H54 (cell line): ENCODE results near the gene DDX41.

ENCODE experiments used
- DNase-seq: peaks from one replicate; pipeline ENCODE4 v3.0.0; 2011; ENCODE audit warnings: low spot score, mixed read lengths; ENCODE audit not compliant: insufficient read length
- FAIRE-seq: peaks from 3 replicates; lab custom pipeline; 2011; peaks lifted over from hg19 to GRCh38; lab: Jason Lieb, UNC
- POLR2A ChIP-seq: IDR thresholded peaks from 2 replicates; pipeline ENCODE4 v1.6.1; 2011; ENCODE audit warnings: low read depth, mild to moderate bottlenecking, low read length

DDX41 gene

DNA sequence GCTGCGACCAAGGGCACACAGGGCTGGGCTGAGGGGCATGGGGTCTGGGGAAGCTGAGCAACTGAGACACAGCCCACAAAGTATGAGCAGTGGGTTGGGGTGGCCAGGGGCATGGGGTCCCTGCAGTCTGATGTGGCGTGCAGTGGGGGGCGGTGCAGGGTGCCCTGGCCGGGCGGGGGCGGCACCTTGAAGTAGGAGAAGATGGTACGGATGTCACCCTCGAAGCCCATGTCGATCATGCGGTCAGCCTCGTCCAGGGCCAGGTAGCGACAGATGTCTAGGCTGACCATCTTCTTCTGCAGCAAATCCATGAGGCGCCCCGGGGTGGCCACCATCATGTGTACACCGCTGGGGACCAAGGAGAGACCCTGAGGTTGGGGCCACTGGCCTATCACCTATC is 3.3 kb downstream of the DDX41 start:
- no peak for FAIRE-seq
- no peak for DNase-seq
- TF ChIP-seq POLR2A = no peak

DNA sequence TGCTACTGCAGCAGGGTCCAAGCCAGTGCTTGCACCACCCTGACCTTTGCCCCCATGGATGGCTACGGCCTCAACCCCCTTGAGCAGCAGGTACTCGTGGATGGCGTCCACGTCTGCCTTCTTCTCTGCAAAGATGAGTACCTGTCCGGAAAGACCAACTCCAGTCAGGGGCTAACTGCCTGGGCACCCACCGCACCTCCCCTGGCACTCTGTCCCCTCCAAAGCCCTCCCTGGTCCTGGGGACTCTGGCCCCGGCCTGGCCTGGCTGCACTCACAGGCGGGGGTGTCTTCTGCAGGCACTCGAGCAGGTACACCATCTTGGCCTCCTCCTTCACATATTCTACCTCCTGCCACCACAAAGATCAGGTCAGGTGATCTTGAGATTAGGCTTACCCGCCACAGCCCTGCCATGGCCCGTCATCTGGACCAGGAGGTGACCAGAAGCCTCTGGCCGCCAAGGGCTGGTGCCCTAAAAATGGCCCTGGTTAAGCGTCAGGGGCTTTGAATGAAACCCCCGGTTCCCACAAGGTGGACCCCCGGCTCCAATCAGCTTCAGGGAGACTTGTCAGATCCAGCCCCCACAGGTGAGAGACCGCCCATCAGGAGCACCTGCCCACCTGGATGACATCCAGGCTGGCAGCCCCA is 3.9 kb downstream of the DDX41 start:
- FAIRE-seq (no peak), DNase-seq (no peak)
- no peak for TF ChIP-seq POLR2A

DNA sequence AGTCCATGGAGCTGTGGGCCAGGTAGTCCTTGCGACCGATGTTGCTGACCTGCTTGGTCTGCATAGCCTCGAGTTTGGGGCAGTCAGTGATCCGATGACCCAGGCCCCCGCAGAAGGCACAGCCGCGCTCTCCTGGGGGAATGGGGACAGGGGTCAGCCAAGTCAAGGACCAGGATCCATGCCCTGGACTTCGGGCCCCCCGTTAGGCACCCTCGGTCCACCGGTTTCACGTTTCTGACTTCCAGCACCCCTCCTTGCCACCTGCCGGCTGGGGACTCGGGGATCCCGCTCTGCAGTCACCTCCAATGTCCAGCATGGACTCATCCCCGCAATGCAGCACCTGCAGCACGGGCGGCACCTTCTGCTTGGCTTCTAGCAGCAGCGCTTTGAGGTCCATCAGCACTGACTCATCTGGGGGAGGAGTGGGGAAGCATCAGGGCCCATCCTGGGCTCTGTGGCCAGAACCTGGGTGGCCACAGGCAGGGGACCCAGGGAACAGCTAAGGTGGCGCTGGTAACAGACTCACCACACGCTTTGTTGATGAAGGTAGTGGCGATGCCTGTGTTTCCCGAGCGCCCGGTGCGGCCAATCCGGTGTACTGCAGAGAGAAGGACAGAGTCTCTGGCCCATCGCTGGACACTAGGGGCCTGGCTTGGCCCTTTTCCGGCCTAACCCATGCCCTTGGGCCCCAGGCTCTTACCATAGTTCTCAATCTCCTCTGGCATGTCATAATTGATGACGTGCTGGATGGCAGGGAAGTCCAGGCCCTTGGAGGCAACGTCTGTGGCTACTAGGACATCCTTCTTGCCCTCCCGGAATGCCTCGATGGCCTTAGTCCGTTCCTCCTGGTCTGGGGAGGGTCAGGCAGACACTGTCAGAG is 4.7 kb downstream of the DDX41 start:
- no peak for TF ChIP-seq POLR2A
- FAIRE-seq = no peak
- no peak for DNase-seq

DNA sequence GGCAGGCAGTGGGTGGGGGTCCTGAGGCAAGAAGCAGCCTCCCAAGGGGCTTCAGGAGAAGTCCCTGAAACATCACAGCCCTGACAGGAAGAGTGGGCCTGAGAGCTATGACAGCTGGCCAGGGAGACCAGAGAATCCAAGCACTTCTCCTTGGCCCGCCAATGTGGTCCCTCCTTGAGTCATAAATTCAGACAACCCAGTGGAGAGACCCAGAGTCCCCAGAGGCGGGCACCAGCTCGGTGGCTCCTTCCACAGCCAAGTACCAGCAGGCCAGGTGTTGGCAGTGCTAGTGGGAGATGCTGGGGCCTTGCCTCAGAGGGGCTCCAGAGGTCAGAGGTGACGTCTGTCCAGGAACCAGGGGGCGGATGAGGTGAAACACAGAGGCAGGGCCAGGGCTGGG is 5.6 kb downstream of the DDX41 start:
- no peak for DNase-seq
- no peak for TF ChIP-seq POLR2A
- no peak for FAIRE-seq

DNA sequence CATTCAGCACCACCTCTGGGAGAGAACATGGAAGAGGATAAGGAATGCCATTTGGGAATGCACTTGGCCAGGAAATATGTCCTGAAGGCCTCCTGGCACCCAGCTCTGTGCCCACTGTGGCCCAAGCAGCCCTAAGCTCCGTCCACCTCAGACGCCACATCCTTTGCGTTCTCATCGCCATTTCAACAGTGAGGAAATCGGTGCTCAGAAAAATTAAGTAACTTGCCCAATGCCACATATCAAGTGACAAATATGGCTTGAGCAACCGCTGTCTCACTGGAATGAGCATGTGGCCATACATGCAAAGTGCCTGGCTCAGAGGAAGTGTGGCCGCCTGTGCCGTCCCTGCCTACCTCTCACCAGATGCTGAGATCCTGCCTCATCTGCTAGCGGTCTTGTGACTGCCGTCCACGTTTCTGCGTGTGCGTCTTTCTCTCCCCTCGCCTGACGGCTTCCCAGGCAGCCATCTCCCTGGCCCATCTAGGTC is 6.2 kb downstream of the DDX41 start:
- no peak for TF ChIP-seq POLR2A
- DNase-seq = no peak

DNA sequence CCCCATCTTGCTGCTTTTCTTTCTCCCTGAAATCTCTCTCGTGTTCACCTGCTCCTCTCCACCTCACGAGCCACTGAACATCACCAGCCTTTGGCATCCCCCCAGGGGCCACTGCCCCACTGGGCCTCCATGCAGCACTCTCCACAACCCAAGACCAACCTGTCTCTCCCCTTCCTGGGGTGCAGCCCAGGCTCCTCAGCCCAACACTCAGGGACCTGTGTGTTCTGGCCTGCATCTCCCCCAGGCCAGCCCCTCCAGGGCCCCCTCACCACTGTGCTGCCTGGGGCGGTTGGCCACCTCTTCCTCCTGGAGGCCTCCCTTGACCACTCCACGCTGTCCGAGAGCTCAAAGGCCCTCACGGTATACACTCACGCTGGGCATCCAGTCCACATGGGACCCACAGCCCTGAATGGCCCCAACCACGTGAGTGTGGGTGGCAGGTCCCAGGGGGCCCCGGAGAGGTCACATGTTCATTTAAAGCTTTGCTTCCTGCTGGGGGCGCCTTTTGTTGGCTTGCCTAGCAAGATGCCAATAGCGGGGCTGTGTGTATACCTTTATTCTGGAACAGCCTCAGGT is 6.7 kb downstream of the DDX41 start:
- DNase-seq = no peak
- no peak for TF ChIP-seq POLR2A
- no peak for FAIRE-seq

More for the DNA sequence above, 6.2 kb downstream of the DDX41 start:
- FAIRE-seq = no peak

DNA sequence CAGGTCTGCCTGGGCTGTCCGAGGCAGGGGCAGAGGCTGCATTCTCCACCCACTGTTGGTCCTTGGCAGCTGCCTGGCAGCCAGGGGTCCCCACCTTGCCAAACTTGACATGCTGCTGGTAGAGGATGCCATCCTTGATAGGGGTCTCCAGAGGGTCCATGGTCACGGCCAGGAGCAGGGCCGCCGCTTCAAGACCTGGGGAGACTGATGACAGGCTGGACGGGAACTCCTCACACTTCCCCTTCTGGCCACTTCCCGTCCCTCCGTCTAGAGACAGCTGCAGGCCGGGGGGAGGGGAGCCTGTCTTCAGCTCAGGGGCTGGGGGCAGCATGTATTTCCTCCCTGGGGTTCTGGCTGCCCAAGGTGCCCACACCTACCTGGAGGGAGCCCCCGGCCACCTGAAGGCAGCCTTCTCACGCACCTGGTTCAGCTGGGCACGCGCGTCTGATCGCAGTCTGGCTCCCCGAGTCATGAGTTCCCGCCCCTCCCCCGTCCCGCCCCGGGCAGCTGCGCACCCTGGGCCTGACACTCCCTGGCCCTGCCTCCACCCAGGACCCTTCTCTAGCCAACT is 7.3 kb downstream of the DDX41 start, which contains the start of gene DOK3:
TSS of gene DOK3 (minus strand) at position 446 of the 571 bp plus-strand sequence. CDS start at position 160, 286 bp downstream.
- TF ChIP-seq POLR2A = no peak
- FAIRE-seq (no peak), DNase-seq (no peak)

DNA sequence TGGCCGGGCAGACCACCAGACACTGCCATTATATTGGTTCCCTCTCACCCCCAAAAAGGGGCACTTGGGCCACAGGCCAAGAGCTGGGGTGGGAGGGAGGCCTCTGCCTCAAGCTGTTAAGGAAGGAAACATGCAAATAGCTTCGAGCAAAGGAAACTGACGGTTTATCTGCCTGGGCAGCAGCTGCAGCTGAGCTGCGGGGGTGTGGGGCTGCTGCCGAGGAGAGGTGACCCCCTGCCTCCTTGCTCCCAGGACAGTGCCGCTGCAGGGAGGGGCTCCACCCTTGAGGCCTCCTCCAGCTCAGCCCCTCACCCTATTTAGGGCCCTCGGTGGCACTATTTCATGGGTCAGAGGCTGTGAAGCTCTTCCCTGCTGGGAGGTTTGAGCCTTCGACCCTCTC is 7.9 kb downstream of the DDX41 start:
- DNase-seq (no peak), FAIRE-seq (no peak)
- TF ChIP-seq POLR2A = no peak

DNA sequence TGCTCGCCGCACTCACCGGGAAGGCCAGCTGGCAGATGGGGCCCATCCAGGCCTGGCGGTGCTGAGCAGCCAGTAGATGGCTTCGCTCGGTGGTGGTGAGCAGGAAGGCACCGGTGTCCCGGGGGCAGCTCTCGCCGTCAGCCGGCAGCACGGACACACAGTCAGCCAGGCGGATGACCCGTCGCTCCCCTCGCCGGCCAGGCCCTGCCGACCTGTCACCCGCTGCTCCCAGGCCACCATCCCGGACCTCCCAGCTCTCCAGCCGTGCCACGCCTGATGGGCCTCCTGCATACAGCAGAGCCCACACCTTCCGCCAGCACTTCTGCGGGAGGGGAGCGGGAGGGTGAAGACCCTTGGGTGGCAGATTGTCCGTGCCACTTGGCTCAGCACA is 8.5 kb downstream of the DDX41 start:
- no peak for FAIRE-seq
- no peak for DNase-seq
- TF ChIP-seq POLR2A = no peak

DNA sequence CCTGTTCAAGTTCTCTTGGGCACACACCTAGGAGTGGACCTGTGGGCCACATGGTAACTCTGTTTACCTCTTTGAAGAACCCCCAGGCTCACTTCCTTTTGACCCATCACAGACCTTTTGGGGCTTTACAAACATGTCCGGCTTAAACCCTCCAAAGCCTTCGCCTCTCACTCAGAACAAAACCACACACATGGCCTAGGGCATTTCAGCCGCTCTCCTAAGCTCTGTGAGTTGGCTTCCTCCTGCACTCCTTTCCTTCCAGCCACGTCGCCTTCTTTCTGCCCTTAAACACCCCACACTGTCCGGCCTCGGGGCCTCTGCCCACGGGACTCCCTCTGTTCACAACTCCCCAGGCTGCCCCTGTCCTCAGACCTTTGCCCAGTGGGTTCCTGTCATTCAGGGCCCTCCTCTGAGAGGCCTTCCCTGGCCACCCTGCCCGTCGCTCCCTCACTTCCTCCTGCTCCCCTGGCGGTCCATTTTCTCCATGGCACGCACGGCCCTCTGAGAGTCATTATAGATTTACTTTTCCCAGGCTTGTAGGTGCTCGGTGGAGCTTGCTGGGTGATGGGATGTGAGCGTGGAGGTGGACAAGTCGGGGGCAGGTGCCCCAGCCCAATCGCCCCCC is 9.1 kb downstream of the DDX41 start:
- TF ChIP-seq POLR2A = no peak
- DNase-seq = no peak
- no peak for FAIRE-seq

DNA sequence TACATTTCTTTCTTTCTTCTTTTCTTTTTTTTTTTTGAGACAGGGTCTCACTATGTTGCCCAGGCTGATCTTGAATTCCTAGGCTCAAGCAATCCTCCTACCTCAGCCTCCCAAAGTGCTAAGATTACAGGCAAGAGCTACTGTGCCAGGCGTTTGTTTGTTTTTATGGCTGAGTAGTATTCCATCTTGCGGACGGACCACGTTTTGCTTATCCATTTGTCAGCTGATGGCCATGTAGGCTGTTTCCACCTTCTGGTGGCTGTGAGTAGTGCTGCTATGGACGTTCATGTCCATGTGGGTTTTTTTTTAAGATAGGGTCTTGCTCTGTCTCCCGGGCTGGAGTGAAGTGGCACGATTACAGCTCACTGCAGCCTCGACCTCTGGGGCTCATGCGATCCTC is 9.6 kb downstream of the DDX41 start:
- TF ChIP-seq POLR2A = no peak
- FAIRE-seq = no peak
- DNase-seq = no peak

DNA sequence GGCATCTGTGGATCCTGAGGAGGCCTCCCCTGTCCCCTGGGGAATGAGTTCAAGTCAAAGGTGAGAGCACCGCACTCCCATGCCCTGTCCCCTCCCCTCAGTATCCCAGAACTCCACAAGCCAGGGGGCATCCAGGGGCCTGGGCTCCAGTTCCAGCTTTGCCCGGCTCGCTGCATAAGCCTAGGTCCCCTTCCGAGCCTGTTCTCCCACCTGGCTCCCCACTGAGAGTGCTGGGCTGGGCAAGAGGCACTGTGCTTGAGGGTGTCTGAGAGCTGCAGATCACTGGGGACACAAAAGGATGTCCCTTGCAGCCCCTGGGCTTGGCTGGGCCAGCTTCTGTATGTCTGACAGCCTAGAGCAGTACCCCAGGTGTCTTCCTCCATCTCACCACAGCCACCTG is 11.7 kb downstream of the DDX41 start:
- FAIRE-seq = no peak
- no peak for DNase-seq
- TF ChIP-seq POLR2A = no peak
